T-helper 2 cell treated with Interferon-gamma antibody and Interleukin-4, amounts not matched to agents 5 μg/mL and 100 μg/mL, for 36 hours (primary cell): ENCODE measurements around the gene HERC6.
"Not testable (repeated sequence)": the region's sequence is repeated elsewhere in the genome, so short reads cannot be mapped to it uniquely, and the experiment has no call there.

ENCODE experiments used
- DNase-seq: peaks from one replicate; pipeline ENCODE4 v3.0.0; 2021; ENCODE audit warnings: low spot score
- H3K27ac Mint-ChIP-seq: one replicate; pipeline ENCODE4 v1.8.0; 2021; ENCODE audit warnings: mild to moderate bottlenecking, mixed read lengths
- H3K27me3 Mint-ChIP-seq: one replicate; pipeline ENCODE4 v1.8.0; 2021; ENCODE audit warnings: low read depth, mixed read lengths
- H3K36me3 Mint-ChIP-seq: one replicate; pipeline ENCODE4 v1.8.0; 2021; ENCODE audit warnings: low read depth, mixed read lengths
- H3K4me1 Mint-ChIP-seq: one replicate; pipeline ENCODE4 v1.8.0; 2021; ENCODE audit warnings: low read depth, mixed read lengths
- H3K4me3 Mint-ChIP-seq: one replicate; pipeline ENCODE4 v1.8.0; 2022; ENCODE audit warnings: mild to moderate bottlenecking, moderate library complexity, mixed read lengths
- H3K9me3 Mint-ChIP-seq: one replicate; pipeline ENCODE4 v1.8.0; 2021; ENCODE audit warnings: mixed read lengths

HERC6 gene

GRCh38 chr4:88360791-88361190 is 17.9 kb upstream of the HERC6 start:
- Mint-ChIP-seq H3K27ac (no peak overlapping the region), H3K4me1 (no peaks in the 10 kb centered on the region), H3K4me3 (no peak overlapping the region), H3K27me3 (peaks cover 6% of the 10 kb centered on the region), H3K9me3 (peaks cover 39% of the 10 kb centered on the region), H3K36me3 (no peaks in the 10 kb centered on the region)
- DNase-seq: no peak

GRCh38 chr4:88361217-88361773 is 17.4 kb upstream of the HERC6 start:
- H3K27ac Mint-ChIP-seq, H3K27me3 Mint-ChIP-seq, H3K4me3 Mint-ChIP-seq, H3K4me1 Mint-ChIP-seq, H3K36me3 Mint-ChIP-seq, DNase-seq: not testable (repeated sequence)
- H3K9me3 Mint-ChIP-seq: peaks cover 39% of the 10 kb centered on the region

GRCh38 chr4:88366460-88366859 is 12.2 kb upstream of the HERC6 start:
- no peak for DNase-seq
- Mint-ChIP-seq H3K9me3 (peaks cover 19% of the 10 kb centered on the region), H3K27me3 (peaks cover 6% of the 10 kb centered on the region), H3K36me3 (no peaks in the 10 kb centered on the region), H3K4me3 (no peak overlapping the region), H3K27ac (no peak overlapping the region), H3K4me1 (peaks cover 3% of the 10 kb centered on the region)

- no peaks in the 10 kb centered on the region for H3K36me3 Mint-ChIP-seq
- no peak for DNase-seq
- H3K4me3 Mint-ChIP-seq: no peak overlapping the region
- no peak overlapping the region for H3K27ac Mint-ChIP-seq
- peaks cover 10% of the 10 kb centered on the region for H3K27me3 Mint-ChIP-seq
- H3K4me1 Mint-ChIP-seq: peaks cover 3% of the 10 kb centered on the region
- H3K9me3 Mint-ChIP-seq: peaks cover 11% of the 10 kb centered on the region
Measured at GRCh38 chr4:88367826-88368225, 10.8 kb upstream of the HERC6 start.

- DNase-seq, H3K4me3 Mint-ChIP-seq, H3K36me3 Mint-ChIP-seq, H3K4me1 Mint-ChIP-seq, H3K27ac Mint-ChIP-seq, H3K9me3 Mint-ChIP-seq, H3K27me3 Mint-ChIP-seq: not testable (repeated sequence)
Measured at GRCh38 chr4:88369180-88369812, 9.4 kb upstream of the HERC6 start.

- Mint-ChIP-seq H3K4me3 (peak overlapping the region; percentile 46), H3K27me3 (no peaks in the 10 kb centered on the region), H3K27ac (peak overlapping the region; percentile 87), H3K9me3 (peaks cover 19% of the 10 kb centered on the region), H3K4me1 (peaks cover 40% of the 10 kb centered on the region), H3K36me3 (peaks cover 36% of the 10 kb centered on the region)
- no peak for DNase-seq
Measured at GRCh38 chr4:88381123-88381522, 2.5 kb downstream of the HERC6 start.

GRCh38 chr4:88382621-88383020 is 4.0 kb downstream of the HERC6 start:
- Mint-ChIP-seq H3K27ac (peak overlapping the region; percentile 91), H3K4me3 (peak overlapping the region; percentile 68), H3K9me3 (peaks cover 19% of the 10 kb centered on the region), H3K27me3 (no peaks in the 10 kb centered on the region), H3K4me1 (peaks cover 43% of the 10 kb centered on the region), H3K36me3 (peaks cover 48% of the 10 kb centered on the region)
- DNase-seq: peak; percentile 60

- H3K4me1 Mint-ChIP-seq: peaks cover 6% of the 10 kb centered on the region
- no peaks in the 10 kb centered on the region for H3K9me3 Mint-ChIP-seq
- no peaks in the 10 kb centered on the region for H3K27me3 Mint-ChIP-seq
- no peak overlapping the region for H3K4me3 Mint-ChIP-seq
- no peak overlapping the region for H3K27ac Mint-ChIP-seq
- no peak for DNase-seq
- peaks cover 40% of the 10 kb centered on the region for H3K36me3 Mint-ChIP-seq
Measured at GRCh38 chr4:88390128-88390527, 11.5 kb downstream of the HERC6 start.

- DNase-seq: no peak
- Mint-ChIP-seq H3K4me3 (no peak overlapping the region), H3K36me3 (peaks cover 38% of the 10 kb centered on the region), H3K27me3 (no peaks in the 10 kb centered on the region), H3K27ac (no peak overlapping the region), H3K4me1 (peaks cover 2% of the 10 kb centered on the region), H3K9me3 (no peaks in the 10 kb centered on the region)
Measured at GRCh38 chr4:88391703-88392102, 13.1 kb downstream of the HERC6 start.

GRCh38 chr4:88396681-88397080 is 18.0 kb downstream of the HERC6 start:
- H3K36me3 Mint-ChIP-seq: peaks cover 28% of the 10 kb centered on the region
- no peaks in the 10 kb centered on the region for H3K9me3 Mint-ChIP-seq
- H3K27ac Mint-ChIP-seq: no peak overlapping the region
- no peaks in the 10 kb centered on the region for H3K27me3 Mint-ChIP-seq
- H3K4me3 Mint-ChIP-seq: no peak overlapping the region
- no peak for DNase-seq
- no peaks in the 10 kb centered on the region for H3K4me1 Mint-ChIP-seq

- no peak for DNase-seq
- Mint-ChIP-seq H3K4me1 (no peaks in the 10 kb centered on the region), H3K27ac (no peak overlapping the region), H3K4me3 (no peak overlapping the region), H3K36me3 (peaks cover 24% of the 10 kb centered on the region), H3K27me3 (no peaks in the 10 kb centered on the region), H3K9me3 (no peaks in the 10 kb centered on the region)
Measured at GRCh38 chr4:88398381-88398780, 19.7 kb downstream of the HERC6 start.

GRCh38 chr4:88409206-88409605 is 30.6 kb downstream of the HERC6 start:
- no peaks in the 10 kb centered on the region for H3K27me3 Mint-ChIP-seq
- H3K9me3 Mint-ChIP-seq: no peaks in the 10 kb centered on the region
- DNase-seq: no peak
- no peak overlapping the region for H3K4me3 Mint-ChIP-seq
- peaks cover 54% of the 10 kb centered on the region for H3K36me3 Mint-ChIP-seq
- H3K4me1 Mint-ChIP-seq: peaks cover 1% of the 10 kb centered on the region
- no peak overlapping the region for H3K27ac Mint-ChIP-seq

- Mint-ChIP-seq H3K4me1 (peaks cover 2% of the 10 kb centered on the region), H3K27me3 (no peaks in the 10 kb centered on the region), H3K4me3 (no peak overlapping the region), H3K9me3 (no peaks in the 10 kb centered on the region), H3K36me3 (peaks cover 57% of the 10 kb centered on the region), H3K27ac (no peak overlapping the region)
- no peak for DNase-seq
Measured at GRCh38 chr4:88409789-88410188, 31.1 kb downstream of the HERC6 start.

GRCh38 chr4:88411491-88412096 is 32.9 kb downstream of the HERC6 start:
- Mint-ChIP-seq H3K4me1 (peaks cover 2% of the 10 kb centered on the region), H3K9me3 (no peaks in the 10 kb centered on the region), H3K27ac (no peak overlapping the region), H3K4me3 (no peak overlapping the region), H3K36me3 (peaks cover 58% of the 10 kb centered on the region), H3K27me3 (no peaks in the 10 kb centered on the region)
- DNase-seq: no peak
